Fibroblast of villous mesenchyme (primary cell): ENCODE results near the gene YTHDC2. TPM values are rescaled to one million over a fixed set of nuclear protein-coding genes. Genes with fewer than 3 reads are reported as not detected.

Source experiments
- DNase-seq: peaks from one replicate; pipeline ENCODE4 v3.0.0-alpha.2; 2010; ENCODE audit warnings: low read depth
- H3K4me3 ChIP-seq: 2 replicates; pipeline ENCODE4 v1.5.1; 2011; ENCODE audit warnings: low read depth, mild to moderate bottlenecking, low read length
- CTCF ChIP-seq: IDR thresholded peaks from 2 replicates; pipeline ENCODE4 v1.5.1; 2012; ENCODE audit warnings: low read depth, mild to moderate bottlenecking, low read length; ENCODE audit not compliant: insufficient read depth
- total RNA-seq: library from RNA; depleted of rRNA; stranded (reverse); fragments of >200 nt; gene quantifications from 2 replicates; pipeline ENCODE4 v1.2.3, GENCODE V29; 2012

YTHDC2 gene
- total RNA-seq, 1 donor: 31.1 TPM

DNA sequence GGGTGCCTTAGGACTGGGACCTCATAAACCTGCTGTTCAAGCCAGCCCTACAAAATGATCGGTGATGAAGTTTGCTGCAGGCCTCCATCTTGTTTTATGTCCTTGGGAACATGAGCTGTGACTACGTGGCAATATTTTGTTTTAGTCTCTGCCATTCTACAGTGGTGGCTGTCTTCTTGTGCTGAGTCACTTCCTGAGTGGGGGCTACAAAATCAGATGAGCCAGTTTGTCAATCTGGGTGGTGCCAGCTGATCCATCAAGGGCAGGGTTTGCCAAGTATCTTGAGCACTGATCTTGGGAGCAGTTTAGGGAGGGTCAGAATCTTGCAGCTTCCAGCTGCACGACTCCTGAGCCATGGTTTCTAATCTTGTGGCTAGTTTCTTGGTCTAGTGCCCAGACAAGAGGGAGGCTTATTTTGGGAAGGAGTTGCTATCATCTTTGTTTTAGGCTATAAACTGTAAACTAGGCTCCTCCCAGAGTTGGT, 94.7 kb downstream of the YTHDC2 start:
- TF ChIP-seq CTCF: no peak
- peak; percentile 53 for DNase-seq
- no peak overlapping the region for H3K4me3 ChIP-seq

DNA sequence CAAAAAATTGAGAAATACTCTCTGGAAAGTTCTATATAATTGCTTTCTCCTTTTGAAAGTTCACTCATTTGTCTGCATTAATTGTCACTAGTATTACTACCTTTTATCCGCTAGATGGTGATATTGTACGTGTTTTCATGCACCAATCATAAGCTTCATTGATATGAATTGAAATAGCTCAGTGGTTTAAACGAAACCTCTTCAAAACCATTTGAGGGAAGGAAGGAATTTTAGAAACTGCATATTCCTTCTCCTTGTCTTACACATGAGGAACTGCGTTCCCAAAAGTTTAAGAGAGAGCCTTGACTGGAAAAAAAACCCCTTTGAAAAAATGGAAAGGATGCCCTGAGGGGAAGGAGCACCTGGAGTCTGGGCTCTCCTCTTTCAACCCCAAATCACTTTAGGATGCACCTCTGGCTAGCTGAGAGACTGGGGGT, 98.6 kb downstream of the YTHDC2 start:
- no peak overlapping the region for H3K4me3 ChIP-seq
- peak; percentile 58 for TF ChIP-seq CTCF
- peak; percentile 52 for DNase-seq

DNA sequence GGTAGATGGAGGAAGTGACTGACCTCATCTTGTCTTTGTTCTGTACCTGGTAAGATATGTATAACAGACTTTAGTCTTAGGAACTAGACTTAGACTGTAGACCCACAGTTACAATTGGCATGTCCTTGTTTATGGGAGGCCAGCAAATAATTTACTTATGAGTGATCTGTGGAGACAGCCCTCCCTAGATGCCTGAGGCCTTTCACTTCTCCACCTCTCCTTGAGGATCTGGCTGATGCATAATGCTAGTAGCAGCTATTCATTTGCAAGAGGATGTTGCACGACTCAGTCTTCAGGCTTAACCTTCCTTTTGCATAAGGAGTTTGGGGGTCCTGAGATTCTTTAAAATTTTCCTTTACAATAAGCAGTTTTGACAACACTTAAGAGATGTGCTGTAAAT, 100.7 kb downstream of the YTHDC2 start:
- no peak for DNase-seq
- no peak for TF ChIP-seq CTCF

GRCh38 chr5:113615708-113616107, 102.2 kb downstream of the YTHDC2 start:
- TF ChIP-seq CTCF: no peak
- no peak overlapping the region for H3K4me3 ChIP-seq
- peak; percentile 74 for DNase-seq

More for the DNA sequence above, 100.7 kb downstream of the YTHDC2 start:
- H3K4me3 ChIP-seq: no peak overlapping the region

DNA sequence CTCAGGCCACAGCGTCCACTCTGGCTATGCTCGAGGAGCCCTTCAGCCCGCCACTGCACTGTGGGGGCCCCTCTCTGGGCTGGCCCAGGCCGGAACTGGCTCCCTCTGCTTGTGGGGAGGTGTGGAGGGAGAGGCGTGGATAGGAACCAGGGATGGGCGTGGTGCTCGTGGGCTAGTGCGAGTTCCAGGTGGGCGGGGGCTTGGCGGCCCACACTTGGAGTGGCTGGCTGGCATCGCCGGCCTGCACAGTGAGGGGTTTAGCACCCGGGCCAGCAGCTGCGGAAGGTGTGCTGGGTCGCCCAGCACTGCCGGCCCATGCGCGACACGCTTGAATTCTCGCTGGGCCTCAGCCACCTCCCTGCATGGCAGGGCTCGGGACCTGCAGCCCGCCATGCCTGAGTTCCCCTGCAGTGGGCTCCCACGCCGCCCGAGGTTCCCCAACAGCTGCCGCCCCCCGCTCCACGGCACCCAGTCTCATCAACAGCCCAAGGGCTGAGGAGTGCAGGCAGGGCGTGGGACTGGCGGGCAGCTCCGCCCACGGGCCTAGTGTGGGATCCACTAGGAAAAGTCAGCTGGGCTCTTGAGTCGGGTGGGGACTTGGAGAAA, 103.8 kb downstream of the YTHDC2 start:
- TF ChIP-seq CTCF: no peak

DNA sequence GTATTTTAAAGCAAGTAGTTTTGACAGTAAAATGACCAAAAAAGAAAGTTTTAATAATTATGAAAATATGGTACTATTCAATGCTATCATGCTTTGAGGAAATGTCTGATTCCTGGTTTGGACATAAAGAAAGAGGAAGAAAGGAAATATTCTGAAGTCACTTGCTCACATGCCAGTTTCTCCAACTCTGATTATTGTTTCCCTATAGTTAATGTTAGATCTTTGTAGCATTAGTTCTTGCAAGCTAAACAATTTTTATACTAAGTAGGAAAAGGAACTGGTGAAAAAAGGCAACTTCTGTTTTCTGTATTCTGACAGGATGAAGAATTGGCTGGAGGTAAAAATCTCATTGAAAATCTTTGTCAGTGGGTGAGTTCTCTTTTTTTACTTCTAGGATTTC, 119.5 kb downstream of the YTHDC2 start:
- no peak for TF ChIP-seq CTCF
- DNase-seq: no peak
- no peak overlapping the region for H3K4me3 ChIP-seq

More for the DNA sequence above, 103.8 kb downstream of the YTHDC2 start:
- DNase-seq: no peak
- H3K4me3 ChIP-seq: no peak overlapping the region

DNA sequence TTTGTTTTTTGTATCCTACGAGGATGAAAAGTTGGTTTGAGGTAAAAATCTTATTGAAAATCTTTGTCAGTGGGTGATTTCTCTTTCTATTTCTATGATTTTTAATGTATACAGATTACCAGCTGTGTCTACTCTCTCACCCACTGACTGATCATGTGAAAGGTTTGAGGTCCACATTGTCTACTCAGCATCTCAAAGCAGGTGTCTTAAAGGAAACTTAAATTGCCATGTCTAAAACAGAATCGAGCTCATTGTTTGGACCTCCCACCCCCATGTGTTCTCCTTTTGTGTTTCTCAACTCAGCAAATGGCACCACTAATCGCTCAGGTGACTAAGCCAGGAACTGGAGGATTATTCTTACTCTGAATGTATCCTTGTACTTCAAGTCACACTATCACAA, 121.5 kb downstream of the YTHDC2 start:
- no peak overlapping the region for H3K4me3 ChIP-seq
- TF ChIP-seq CTCF: no peak
- no peak for DNase-seq
